Right ventricle myocardium superior (tissue), 1 donor: ENCODE measurements around the gene TENM4. TPM values are rescaled to one million over a fixed set of nuclear protein-coding genes. Genes with fewer than 3 reads are reported as not detected.

ENCODE experiments used
- ATAC-seq: fragments of 200-7000 bp; cut with Tn5 transposase; one replicate; pipeline ENCODE4 v1.9.1; 2020; ENCODE audit warnings: mild to moderate bottlenecking; ENCODE audit not compliant: poor library complexity
- DNase-seq: peaks from one replicate; pipeline ENCODE4 v3.0.0-alpha.2; 2020
- intact Hi-C: fragments of 100-400 bp; cut with DNase I; formaldehyde crosslinking; loops from one replicate; pipeline ENCODE4 v1.11.2; 2022
- total RNA-seq: library from RNA; stranded (reverse); fragmentation: NEBNext Ultra II Directional; extraction: Animal tissue kit (Norgen Biotek cat#: 25700); gene quantifications from one replicate; pipeline ENCODE4 v1.2.1, GENCODE V29; 2021
- donor health status: DM: no; HTN: yes; CAD: no; lungs with severe emphysema.

Gene TENM4
- total RNA-seq, 1 donor from 2014 or later: 0.81 TPM

DNA sequence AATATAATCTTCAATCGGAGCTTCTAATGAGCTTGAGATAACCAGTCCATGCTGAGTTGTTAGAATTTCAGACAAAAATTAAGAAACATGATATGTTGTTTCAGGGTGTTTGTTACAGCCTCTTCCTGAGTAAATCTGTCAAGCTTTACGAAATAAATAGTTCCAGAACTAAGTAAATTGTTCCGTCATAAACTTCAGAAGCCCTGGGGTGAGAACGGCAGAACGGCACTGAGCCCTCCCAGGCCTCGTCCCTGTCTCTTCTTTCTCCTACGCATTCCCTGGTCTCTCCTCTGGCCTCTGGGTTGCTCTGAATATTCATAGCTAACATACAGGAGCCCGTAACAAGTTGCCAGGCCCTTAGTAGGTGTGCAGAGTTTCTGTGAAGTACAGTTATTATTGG lies 475.4 kb downstream of the TENM4 start:
- DNase-seq: no peak
- no peak for ATAC-seq
- intact Hi-C loops: no loop called here

DNA sequence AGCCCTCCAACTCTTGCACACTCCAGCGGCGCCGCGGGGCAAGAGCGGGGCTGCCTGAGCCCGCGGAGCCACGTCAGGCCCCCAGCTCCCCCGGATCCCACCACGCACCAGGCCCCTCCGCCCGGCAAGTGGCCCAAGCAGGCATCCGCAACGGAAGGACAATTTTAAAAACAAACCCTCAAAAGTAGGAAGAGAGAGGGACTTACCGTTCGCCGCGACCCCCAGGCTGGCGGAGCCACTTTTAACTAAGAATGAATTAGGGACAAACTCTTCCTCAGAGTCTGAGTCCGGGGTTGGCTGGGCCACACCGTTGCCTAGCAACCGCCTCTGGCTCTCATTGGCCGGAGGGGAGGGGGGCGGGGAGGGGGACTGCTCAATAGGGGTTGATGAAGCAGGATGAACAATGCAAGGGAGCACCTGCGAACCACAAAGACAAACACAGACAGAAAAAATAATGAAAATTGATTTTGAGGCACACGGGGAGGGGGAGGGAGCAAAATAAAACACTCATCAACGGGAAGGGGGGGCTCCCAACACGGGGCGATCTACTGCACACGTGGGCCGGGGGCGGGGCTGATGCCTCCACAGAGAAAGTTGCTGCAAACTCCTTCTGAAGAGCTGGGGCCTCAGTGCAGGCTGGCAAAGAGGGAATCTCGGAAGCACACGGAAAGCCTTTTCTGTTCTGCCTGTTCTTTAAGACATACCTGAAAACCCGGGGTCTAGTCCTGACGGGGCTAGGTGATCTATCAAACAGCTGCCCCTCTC lies 478.7 kb downstream of the TENM4 start:
- intact Hi-C loops: loop anchor here (5.0 kb wide), 1 partner anchor 315 kb away; no protein-coding TSS in a partner anchor
- DNase-seq: no peak
- no peak for ATAC-seq

DNA sequence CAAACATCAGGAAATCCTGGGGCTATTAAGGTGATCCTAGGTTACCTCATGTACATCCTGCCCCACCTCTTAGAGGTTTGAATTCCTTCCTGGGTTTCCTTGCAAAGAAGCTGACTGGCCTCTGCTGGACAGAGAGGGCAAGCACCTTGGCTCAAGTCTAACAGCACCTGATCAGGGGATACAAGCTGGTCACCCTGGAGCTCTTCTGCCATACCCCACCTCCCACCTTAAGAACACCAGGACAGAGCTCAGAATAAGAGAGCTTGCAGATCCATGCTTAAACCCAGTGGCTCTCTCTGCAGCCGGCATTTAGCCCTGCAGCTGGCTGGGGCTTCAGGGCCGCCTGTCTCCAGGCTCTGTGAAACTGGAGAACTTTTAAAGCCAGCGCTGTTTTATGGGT lies 479.6 kb downstream of the TENM4 start:
- ATAC-seq (peak; percentile 39), DNase-seq (no peak)
- intact Hi-C loops: loop anchor here (5.0 kb wide), 1 partner anchor 314 kb away; no protein-coding TSS in a partner anchor

DNA sequence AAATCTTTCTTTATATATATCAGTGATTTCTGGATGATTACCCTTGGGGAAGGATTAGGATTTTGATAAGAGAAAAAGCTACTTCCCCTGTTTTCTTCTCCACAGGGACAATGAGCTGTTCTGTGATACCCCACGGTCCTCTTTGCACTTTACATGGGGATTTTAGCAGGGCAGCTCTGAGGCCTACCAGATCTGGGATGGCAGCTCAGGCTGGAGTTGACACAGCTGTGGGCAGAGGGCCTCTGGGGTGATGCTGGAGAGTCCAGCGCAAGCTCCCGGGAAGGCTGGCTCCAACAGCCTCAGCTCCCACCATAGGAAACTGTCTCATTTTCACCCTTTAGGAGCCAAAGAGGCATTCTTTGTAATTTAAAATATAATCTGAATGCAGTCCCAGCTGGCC lies 482.4 kb downstream of the TENM4 start:
- intact Hi-C loops: no loop called here
- no peak for ATAC-seq
- DNase-seq: no peak

DNA sequence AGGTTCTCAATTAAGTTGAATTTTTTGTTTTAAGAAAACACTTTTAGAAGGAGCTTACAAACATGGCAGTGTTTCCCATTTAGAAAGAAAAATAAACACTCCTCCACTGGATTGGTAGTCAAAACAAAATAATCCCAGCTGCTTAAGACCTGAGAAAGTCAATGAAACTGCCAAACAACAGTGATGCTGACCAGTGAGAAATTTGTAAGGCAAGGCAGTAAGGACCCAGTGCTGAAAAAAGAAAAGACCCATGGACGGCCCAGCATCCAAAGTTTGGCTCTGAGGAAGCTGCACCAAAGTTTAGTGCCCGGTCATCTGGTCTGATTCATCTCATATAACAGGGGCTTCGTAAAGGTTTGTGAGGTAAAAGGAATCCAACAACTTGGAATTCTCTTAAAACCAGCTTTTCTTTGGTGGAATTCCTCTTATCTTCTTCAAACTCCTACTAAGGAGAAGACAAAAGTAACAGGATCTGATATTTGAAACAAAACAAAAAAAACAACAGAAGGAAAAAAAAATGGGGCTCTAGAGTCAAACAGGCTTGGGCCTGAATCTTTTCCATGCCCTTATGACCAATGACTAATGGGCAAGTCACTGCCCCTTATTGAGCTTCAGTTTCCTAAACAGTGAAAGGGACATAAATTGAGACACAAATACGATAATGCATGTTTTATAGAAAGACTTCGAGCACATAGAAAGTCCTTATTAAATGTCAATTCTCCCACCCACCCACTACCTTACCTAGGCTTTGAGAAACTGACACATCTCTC lies 483.2 kb downstream of the TENM4 start:
- intact Hi-C loops: no loop called here
- DNase-seq (no peak), ATAC-seq (no peak)

DNA sequence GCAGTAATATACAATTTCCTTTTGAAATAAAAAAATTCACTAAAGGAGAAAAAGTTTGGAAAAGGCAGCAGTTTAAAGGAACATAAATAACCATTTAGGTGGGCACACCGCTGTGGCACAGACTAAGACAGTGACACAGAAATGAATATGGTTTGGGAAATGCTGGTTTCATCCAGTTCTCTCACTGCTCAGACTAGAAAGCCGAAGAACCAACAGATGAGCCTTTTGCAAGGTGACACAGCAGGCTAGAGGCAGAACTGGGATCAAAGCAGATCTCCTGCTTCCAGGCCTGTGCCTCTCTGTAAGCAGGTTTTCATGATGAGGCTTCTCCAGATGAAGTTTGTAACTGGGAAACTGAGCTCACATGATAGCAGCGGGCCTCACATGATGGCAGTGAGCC lies 486.1 kb downstream of the TENM4 start:
- intact Hi-C loops: no loop called here
- DNase-seq: no peak
- peak; percentile 24 for ATAC-seq

DNA sequence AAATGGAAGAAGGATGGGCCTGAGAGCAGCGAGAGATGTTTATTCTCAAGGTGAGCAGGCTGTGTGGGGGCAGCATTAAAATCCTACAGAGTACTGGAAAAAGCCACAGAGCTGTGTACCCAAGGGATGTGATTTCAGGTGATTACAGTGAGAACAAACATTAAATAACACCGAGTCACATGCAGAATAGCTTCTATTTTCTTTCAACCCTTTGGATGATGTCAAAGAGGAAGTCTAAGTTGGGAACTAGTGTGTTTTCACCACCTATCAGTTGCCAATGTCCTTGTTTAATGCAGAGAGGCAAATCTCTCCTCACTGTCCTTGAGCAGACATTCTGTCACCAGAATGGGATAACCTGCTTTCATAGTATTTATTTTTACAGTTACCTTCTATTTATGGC lies 486.6 kb downstream of the TENM4 start:
- DNase-seq (no peak), ATAC-seq (peak; percentile 81)
- intact Hi-C loops: no loop called here

DNA sequence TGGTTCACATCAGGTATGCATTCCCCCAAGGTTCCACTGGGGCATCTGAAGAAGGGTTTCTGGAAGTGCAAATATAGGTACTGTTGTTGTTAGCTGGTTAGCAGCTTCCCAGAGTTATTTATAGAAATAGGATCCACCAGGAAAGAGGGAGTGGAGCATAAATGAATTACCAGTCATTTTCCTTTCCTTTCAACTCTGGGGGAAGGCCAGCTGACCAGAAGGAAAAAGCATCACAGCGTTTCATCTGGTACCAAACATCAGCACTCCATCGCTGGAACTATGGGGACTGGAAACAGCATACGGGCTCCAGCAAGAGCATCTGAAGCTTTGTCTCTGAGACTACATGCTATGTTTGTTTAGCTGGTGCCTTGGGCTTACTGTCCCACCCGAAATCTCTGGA lies 487.9 kb downstream of the TENM4 start:
- intact Hi-C loops: no loop called here
- no peak for DNase-seq
- ATAC-seq: no peak

DNA sequence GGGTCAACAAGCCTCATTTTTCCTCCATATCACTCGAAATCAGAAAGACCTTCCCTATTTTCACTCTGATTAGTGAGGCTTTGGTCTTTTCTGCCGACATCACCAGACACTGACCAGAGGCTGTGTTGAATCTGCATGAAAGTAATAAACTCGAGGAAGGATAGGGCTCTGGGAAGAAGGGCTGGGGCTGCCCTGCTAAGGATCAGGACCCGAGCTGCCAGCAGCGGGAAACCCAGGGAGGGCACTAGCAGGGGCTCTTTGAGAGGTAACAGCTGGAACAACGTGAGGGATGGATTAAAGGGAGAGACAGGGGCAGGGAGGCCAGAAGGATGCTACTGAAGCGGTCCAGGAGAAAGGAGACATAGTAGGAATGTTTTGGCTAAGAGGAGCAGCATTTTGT lies 488.7 kb downstream of the TENM4 start:
- DNase-seq (no peak), ATAC-seq (no peak)
- intact Hi-C loops: no loop called here

DNA sequence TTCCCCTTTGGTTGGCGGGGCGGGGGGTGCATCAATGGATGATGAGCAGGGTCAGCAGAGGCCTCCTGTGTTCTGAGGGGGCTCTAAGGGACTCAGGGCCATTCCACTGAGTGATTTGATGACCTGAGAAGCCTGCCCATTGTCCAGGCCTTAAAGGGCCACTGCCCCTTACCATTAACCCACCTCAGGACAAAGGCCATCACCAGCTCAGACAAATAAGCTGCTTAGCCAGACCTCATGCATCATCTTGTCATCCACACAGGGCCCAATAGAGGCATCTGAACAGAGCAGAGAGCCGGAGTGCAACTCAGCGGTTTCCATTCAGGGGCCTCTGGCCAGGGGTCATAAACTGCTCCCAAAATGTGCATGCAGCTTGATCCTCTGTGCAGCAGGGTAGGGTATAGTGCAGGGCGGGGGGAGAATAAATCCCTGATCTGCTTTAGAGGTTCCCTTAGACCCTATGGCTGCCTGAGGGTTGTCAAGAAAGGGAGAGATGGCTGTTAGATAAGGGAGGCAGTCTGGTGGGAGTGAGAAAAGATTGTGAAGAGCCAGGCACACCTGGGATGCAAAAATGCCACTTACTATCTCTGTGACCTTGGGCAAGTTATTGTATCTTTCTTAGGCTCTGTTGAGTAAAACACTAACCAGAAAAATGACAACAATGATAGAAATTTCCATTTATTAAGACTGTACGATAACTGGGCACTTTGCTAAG lies 490.7 kb downstream of the TENM4 start:
- intact Hi-C loops: no loop called here
- ATAC-seq: no peak
- DNase-seq: no peak

DNA sequence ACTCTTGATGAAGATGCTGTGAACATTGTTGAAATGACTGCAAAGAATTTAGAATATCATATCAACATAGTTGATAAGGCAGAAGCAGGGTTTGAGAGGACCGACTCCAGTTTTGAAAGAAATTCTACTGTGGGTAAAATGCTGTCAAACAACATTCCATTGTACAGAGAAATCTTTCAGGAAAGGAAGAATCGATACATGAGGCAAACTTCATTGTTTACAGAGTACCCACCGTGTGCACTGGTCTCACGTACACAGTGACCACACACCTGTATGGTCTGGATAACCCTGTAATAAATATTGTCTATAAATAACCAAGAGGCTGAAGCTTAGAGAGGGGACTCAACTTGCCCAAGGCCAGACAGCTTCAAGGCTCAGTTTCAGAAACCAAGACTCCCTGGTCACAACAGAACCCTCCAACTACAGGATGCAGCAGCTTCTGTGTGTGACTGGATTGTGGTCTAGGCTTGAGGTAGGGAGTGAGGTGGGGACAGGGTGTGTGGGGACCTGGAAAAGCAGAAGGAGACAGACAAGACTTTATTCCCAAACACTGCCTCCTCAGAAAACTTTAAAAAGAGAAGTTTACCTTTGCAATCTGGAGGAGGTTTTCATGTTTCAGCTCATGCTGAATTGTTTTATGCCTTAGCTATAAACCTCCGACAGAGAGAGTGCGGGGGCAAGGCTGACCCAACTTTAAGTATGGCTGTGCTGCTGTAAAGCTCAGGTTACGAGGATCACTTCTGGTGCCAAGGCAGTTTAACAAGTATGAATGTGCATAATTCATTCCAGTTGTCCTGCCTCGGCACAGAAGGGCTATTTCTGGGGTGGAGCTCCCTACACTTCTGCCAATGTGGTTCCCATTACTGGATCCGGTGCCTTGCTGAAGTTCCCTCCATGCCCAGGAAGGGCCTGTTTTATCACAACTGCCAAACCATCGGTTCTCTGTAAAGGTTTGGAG lies 493.6 kb downstream of the TENM4 start:
- intact Hi-C loops: no loop called here
- DNase-seq (no peak), ATAC-seq (no peak)

DNA sequence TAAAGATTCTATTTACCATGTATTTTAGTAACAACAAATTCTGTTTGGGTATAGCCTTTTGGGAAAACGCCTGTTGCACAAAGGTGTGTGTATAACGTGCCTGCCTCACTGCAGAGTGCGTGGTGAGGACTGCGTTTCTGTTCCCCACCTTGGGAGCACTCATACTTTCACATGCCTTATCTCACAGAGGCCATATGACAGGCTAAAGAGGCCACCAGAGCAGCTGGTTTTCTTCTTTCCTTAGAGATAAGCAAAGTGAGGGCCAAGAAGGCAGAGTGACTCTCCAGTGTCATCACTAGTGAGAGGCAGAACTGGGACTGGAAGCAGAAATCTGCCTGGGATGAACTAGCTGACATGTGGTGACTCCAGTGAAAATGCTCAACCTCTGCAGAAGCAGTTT lies 497.0 kb downstream of the TENM4 start:
- DNase-seq: no peak
- intact Hi-C loops: no loop called here

DNA sequence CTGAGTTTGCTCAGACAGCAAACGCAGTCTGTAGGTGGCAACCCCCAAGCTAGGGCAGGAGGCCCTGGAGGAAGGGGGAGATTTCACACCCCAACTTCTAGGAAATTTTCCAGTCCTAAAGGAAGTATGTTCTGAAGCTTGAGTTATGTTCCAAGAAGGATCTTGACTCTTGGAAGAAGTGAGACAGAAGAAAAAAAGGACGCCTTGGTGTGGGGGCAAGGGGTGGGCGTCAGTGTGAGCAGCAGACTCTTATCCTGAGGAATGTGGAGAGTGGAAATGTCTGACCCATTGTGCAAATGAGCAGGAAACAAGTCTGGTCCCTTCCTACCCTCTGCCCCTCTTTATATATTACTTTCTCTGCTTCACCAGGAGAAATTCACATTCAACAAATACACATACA lies 497.7 kb downstream of the TENM4 start:
- DNase-seq: no peak
- no peak for ATAC-seq
- intact Hi-C loops: no loop called here

More for the DNA sequence above, 497.0 kb downstream of the TENM4 start:
- ATAC-seq: no peak

DNA sequence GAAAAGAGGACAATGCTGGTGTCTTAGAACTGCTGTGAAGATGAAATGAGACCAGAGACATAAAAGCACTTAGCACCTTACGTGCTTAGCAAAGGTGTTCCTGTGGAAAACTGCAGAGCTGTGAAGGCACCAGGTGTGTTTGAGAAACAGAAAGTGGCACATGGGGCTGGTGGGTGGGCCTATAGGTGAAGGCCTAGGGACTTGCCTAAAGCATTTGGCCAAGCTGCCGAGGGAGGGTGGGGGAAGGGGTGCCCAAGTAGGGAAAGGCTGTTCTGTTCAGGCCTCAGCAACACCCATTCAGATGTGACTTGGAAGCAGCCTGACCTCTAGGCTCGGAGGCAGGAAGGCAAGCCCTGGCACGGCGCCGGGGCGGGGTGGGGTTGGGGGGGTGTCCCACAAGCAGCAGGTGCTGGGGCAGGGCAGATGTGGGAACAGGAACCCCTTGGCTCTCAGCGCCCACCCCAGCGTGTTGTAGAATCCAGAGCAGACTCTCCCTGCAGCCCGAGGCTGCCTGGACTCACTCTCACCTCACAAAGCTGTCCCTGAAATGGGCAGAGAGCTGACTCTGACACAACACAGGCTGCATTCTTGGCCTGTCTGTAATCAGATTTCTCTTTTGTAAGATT lies 499.5 kb downstream of the TENM4 start:
- intact Hi-C loops: no loop called here
- no peak for ATAC-seq
- no peak for DNase-seq

DNA sequence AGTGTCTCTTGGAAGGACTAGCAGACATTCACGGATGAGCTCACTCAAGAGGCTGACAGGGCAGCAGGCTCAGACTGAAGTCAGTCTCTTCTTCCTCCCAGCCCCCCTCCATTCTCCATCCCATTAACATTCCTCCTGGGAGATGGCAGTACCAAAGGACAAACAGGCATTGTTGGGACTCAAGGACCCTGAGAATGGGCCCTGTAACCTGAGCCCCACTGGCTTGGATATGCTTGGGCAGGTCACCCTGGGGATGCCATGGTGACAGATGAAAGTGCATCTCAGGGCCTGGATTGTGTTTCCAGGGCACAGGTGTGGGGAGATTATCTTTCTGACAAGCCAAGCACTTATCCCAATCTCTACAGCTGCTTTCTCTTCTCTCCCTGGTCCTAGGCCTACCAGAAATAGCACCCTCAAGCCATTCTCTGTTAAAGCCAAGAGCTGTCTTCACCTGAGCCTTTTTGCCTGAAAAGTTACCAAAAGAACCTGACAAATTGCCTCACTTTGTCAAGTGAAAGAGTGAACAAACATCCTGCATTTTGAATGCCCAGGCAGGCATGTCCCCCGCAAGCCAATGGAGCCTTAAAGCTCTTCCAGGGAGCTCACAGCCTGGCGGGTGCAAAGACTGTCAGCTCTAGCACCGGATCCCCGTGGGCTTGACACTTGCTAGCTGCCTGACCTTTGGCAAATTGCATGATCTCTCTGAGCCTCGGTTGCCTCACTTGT lies 500.2 kb downstream of the TENM4 start:
- ATAC-seq: no peak
- intact Hi-C loops: no loop called here
- no peak for DNase-seq

DNA sequence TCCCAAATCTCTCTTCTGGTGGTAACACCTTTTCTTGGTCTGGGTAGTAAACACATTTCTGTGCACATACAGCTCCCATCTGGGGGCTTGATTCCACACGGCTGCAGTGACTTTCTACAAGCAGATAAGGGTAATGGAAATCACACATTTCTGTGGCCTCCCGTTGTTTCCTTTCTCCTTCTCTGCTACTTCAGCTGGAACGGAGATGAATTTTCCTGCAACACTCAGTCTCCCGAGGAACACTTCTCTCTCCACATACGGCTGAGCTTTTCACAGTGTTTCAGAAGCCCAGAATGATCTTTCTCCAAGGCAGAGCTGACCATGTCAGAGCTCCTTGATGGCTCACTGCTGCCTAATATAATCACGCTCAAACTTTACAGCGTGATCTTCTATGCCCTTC lies 501.9 kb downstream of the TENM4 start:
- DNase-seq: no peak
- intact Hi-C loops: no loop called here
- no peak for ATAC-seq

DNA sequence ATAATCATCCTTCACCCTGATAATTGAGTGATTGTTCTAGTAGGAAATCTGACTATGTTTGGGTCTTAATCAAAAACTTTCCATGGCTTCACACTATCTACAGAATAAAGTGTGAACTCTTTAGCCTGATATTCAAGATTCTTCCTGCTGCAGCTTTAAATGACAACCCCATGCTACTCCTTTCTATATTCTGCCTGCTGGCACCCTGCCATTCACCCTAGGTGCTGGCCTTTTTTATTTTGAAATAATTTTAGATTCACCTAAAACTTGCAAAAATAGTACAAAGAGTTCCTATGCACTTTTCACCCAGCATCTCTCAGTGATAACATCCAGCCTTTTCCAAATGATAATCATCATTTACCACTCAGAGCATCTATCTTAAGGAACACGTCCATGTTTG lies 502.8 kb downstream of the TENM4 start:
- intact Hi-C loops: no loop called here
- DNase-seq: no peak
- ATAC-seq: no peak
